ENCODE measurements around the gene EARS2. TPM values are rescaled to one million over a fixed set of nuclear protein-coding genes. Genes with fewer than 3 reads are reported as not detected.

Gene EARS2
- total RNA-seq, 2 donors from 2014 or later, result 18.2 to 83.1 TPM

DNA sequence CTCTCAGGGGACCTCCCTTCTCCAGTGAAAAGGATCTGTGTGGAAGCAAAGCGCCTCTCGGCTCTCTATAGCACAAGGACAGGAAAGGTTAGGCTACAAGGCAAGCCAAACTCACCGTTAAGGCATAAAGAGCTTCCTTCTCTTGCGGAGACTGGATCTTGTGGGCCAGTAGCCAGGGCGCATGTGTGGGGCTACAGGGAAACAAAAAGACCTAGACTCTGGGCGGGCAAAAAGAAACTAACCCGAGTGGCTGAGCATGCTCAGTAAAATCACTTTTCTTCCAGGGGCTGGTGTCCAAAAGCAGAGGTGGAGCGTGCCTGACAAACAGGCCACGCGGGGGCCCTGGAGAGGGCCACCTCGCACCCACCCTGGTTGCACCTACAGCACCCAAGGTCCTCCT lies 63.0 kb downstream of the EARS2 start:
- H3K36me3 ChIP-seq (replicated peaks in 1 of 2; ENCODE audit: insufficient read depth in 1 of 2, low read depth in 2 of 2), result peaks cover 11 to 28% of the 10 kb centered on the region in 2 donors
- WGBS, 2 donors, result 91 to 93% methylated on average over 11 of the region's 11 CpGs
- H3K27me3 ChIP-seq, result no peaks in the 10 kb centered on the region
- H3K4me1 ChIP-seq, result peaks cover 39% of the 10 kb centered on the region
- intact Hi-C loops (cut with DNase I), result no loop called here
- H3K27ac ChIP-seq, result no peak overlapping the region
- ATAC-seq, result no peak
- no peaks in the 10 kb centered on the region for H3K9me3 ChIP-seq
- no peak overlapping the region for H3K4me3 ChIP-seq
- DNase-seq, result no peak
- no peak for TF ChIP-seq POLR2A (IDR thresholded peaks at IDR 0.05)
- TF ChIP-seq, protein P1, sequence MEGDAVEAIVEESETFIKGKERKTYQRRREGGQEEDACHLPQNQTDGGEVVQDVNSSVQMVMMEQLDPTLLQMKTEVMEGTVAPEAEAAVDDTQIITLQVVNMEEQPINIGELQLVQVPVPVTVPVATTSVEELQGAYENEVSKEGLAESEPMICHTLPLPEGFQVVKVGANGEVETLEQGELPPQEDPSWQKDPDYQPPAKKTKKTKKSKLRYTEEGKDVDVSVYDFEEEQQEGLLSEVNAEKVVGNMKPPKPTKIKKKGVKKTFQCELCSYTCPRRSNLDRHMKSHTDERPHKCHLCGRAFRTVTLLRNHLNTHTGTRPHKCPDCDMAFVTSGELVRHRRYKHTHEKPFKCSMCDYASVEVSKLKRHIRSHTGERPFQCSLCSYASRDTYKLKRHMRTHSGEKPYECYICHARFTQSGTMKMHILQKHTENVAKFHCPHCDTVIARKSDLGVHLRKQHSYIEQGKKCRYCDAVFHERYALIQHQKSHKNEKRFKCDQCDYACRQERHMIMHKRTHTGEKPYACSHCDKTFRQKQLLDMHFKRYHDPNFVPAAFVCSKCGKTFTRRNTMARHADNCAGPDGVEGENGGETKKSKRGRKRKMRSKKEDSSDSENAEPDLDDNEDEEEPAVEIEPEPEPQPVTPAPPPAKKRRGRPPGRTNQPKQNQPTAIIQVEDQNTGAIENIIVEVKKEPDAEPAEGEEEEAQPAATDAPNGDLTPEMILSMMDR (IDR thresholded peaks at IDR 0.05), result no peak

DNA sequence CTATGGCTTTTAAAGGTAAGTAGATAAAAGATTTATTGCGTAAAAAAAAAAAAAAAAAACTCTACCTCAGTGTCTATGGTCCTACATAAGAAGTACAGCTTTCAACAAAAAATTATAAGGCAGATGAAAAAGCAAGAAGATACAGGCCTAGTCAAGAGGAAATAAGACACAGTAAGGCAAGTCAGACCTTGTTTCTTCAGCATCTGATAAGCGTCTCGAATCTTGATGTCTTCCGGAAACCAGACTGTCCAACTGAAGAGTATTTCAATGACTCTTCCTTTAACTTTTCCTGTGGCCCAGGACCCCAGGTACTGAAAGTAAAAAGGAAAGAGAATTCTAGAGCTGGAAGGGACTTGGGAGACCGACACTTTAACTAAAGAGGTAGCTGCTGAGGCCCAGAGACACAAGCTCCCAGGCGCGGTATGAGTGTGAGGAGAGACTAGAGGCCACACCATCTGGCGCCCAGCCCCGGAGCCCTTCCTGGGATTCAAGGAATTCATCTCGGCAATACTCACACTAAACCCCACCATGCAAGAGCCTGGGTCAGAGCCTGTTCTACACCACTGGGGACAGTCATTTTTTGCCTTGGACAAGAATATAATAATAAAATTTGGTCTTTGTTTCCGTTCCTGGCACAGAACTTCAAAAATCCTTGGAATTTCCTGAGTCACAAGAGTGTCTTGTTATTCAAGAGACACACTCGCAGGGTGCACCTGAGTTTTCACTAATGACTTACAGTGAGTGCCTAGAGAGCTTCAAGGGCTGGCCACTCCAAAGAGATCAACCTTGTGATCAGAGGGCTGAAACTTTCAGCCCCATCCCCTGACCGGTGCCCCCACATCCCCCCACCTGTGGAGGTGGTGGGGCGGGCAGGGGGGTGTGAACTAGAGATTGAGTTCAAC lies 65.4 kb downstream of the EARS2 start:
- TF ChIP-seq, protein P1 (IDR thresholded peaks at IDR 0.05), result no peak
- no peak for TF ChIP-seq POLR2A (IDR thresholded peaks at IDR 0.05)
- ATAC-seq, result no peak
- H3K9me3 ChIP-seq, result no peaks in the 10 kb centered on the region
- WGBS, 2 donors, result 79 to 85% methylated on average over 14 of the region's 14 CpGs
- no peaks in the 10 kb centered on the region for H3K27me3 ChIP-seq
- H3K27ac ChIP-seq, result no peak overlapping the region
- no peak for DNase-seq
- no peak overlapping the region for H3K4me3 ChIP-seq
- peaks cover 21 to 45% of the 10 kb centered on the region in 2 donors for H3K36me3 ChIP-seq (replicated peaks in 1 of 2; ENCODE audit: insufficient read depth in 1 of 2, low read depth in 2 of 2)
- intact Hi-C loops (cut with DNase I), result no loop called here
- H3K4me1 ChIP-seq, result peaks cover 15% of the 10 kb centered on the region

DNA sequence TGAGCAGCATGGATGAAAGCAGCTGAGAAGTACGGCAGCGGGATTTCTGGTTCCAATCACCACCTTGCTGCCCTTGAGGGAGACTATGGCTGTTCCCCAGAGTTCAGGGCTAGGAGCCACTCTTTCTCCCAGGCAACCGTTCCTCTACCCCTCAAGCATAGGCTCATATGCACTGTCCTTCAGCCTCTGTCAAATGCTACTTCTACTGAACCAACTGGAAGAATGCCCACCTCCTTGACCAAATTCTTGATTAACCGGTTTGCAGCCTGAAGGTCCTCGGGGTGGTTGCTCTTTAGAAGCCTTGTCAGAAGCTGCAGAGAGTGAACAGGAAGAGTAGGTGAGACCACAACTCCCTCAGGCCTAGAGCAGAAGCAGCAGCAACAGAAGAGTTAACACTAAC lies 70.7 kb downstream of the EARS2 start:
- WGBS, 2 donors, result 36 to 44% methylated on average over 4 to 5 of the region's 5 CpGs
- Histone ChIP-seq H3K9me3 (no peaks in the 10 kb centered on the region), H3K4me1 (peaks cover 4% of the 10 kb centered on the region), H3K27ac (no peak overlapping the region), H3K36me3 (replicated peaks in 1 of 2; ENCODE audit: insufficient read depth in 1 of 2, low read depth in 2 of 2) (peaks cover 25 to 55% of the 10 kb centered on the region in 2 donors), H3K27me3 (no peaks in the 10 kb centered on the region), H3K4me3 (no peak overlapping the region)
- intact Hi-C loops (cut with DNase I), result no loop called here
- DNase-seq (peak in 3 of 4 donors; percentile 41 to 61 (median 55)), ATAC-seq (peak; percentile 65)
- no peak for TF ChIP-seq POLR2A (IDR thresholded peaks at IDR 0.05)
- TF ChIP-seq, protein P1 (IDR thresholded peaks at IDR 0.05), result no peak

DNA sequence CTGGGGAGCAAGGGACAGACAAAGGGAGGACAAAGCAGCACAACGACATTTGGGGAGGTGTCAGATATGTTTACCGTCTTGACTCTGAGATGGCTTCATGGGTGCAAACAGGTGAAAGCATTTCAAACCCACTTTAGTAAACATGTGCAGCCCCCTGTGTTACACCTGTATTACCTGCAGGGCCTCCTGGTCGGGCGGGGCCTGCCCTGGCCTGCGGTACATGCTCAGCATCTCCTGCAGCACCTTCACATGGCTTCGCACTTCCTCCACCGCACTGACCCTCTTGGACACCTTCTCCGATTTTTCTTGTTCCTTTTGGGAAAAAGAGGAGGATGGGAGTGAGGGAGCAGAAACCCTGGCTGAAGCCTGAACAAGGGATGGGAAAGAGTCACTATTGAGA lies 71.3 kb downstream of the EARS2 start:
- 92 to 95% methylated on average over 8 of the region's 8 CpGs for WGBS, 2 donors
- Histone ChIP-seq H3K4me1 (peaks cover 4% of the 10 kb centered on the region), H3K9me3 (no peaks in the 10 kb centered on the region), H3K4me3 (no peak overlapping the region), H3K27ac (no peak overlapping the region), H3K27me3 (no peaks in the 10 kb centered on the region), H3K36me3 (replicated peaks in 1 of 2; ENCODE audit: insufficient read depth in 1 of 2, low read depth in 2 of 2) (peaks cover 26 to 59% of the 10 kb centered on the region in 2 donors)
- intact Hi-C loops (cut with DNase I), result no loop called here
- no peak for ATAC-seq
- TF ChIP-seq POLR2A (IDR thresholded peaks at IDR 0.05), result no peak
- TF ChIP-seq, protein P1 (IDR thresholded peaks at IDR 0.05), result no peak
- DNase-seq, result no peak

DNA sequence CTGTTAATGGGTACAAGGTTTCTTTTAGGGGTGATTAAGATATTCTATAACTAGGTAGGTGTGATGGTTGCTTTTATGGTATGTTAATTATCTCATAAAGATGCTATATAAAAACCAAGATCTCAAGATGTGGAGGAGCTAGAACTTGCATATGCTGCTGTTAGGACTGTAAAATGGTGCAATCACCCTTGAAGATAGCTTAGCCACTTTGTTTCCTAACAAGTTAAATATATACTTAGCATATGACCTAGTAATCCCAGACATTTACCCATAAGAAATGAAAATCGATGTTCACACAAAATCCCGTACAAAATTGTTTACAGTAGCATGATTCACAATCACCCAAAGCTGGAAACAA lies 71.9 kb downstream of the EARS2 start:
- no peak for DNase-seq
- TF ChIP-seq, protein P1 (IDR thresholded peaks at IDR 0.05), result no peak
- TF ChIP-seq POLR2A (IDR thresholded peaks at IDR 0.05), result no peak
- no peak for ATAC-seq
- Histone ChIP-seq H3K4me1 (peaks cover 4% of the 10 kb centered on the region), H3K27me3 (no peaks in the 10 kb centered on the region), H3K4me3 (no peak overlapping the region), H3K36me3 (replicated peaks in 1 of 2; ENCODE audit: insufficient read depth in 1 of 2, low read depth in 2 of 2) (peaks cover 26 to 60% of the 10 kb centered on the region in 2 donors), H3K27ac (no peak overlapping the region), H3K9me3 (no peaks in the 10 kb centered on the region)
- WGBS, 2 donors, result 75 to 86% methylated on average over 2 of the region's 2 CpGs
- intact Hi-C loops (cut with DNase I), result no loop called here
